HG02970 (cell line): ENCODE data around the gene INSC.

Experiments used
- ATAC-seq: cut with Tn5 transposase; IDR thresholded peaks from one replicate; pipeline ENCODE4 v1.9.1; 2021; ENCODE audit warnings: mild to moderate bottlenecking, moderate library complexity, moderate number of reproducible peaks; ENCODE audit not compliant: unreplicated experiment, low FRiP score

INSC gene

GRCh38 chr11:15178214-15178613, 63.5 kb downstream of the INSC start:
- no peak for ATAC-seq

DNA sequence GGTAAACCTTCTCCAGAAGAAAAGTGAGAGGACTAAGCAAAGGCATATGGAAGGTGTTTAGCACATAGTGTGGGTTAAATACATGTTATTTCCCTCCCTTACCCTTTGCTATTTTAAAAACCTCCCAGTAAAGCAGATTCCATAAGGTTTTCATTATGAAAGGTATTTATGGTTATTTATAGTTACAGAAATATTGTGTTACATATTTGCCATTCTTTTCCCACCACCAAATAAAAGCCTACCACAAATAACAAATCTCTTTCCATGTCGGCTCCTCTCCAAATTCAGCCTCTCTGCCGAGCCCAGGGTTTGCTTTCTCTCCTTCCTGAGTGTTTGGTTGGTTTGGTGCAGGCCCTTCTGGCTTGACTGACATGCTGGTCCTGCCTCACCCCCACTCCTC, 64.4 kb downstream of the INSC start:
- no peak for ATAC-seq

DNA sequence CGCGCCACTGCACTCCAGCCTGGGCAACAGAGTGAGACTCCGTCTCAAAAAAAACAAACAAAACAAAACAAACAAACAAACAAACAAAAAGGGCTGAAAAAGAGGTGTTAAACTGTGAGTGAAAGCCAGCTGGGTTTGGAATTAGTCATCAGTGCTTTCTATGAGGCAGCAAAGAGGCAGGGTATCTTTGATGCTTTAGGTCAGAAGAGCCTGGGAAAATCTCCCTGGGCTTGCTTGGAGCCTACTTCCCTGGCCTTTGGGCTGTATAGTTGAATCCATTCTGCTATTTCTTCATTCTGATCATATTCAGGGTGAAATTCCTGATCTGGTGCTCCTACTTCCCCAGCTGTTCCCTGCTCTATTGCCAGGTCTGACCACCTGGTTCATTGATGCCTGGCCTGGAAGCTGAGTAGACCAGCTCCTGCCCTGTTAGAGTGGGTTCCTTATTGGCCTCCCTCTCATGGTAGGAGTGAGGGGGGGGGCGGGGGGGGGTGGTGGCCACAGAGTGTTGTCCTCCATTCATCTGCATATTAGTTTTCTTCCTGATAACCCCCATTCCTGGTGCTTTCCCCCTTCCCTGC, 65.6 kb downstream of the INSC start:
- ATAC-seq: no peak

- no peak for ATAC-seq
Measured at GRCh38 chr11:15182372-15182771, 67.6 kb downstream of the INSC start.

- ATAC-seq: no peak
Measured at GRCh38 chr11:15185021-15185420, 70.3 kb downstream of the INSC start.

DNA sequence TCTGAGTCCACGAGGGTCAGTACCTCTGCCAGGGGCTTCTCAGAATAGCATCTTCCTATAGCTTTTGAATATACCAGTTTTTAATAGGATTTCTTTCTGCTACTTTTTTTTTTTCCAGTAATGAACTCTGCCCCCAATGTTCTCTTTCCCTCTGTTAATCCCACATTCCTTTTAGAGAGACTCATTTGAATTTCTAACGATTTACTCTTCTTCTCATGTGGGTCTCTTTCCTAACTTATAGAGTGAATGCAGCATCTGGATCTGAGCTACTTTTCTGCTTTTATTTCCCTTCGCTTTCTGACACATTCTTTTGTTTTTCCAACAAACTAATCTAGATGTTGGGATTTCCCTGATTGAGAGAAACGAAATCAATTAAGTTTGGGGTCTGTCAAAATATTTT, 71.4 kb downstream of the INSC start:
- no peak for ATAC-seq

DNA sequence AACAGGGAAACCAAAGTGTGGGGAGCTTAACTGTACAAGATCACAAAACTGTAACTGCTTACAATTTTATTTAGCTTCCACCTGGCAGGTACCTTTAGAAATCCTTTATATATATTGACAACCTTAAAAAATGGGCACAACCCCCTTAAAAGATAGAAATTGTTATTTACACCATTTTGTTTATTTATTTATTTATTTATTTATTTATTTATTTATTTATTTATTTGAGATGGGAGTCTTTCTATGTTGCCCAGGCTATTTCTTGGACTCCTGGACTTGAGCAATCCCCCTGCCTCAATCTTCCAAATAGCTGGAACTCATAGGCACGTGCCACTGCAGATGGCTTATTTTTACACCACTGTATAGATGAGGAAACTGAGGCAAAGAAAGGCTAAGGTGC, 74.5 kb downstream of the INSC start:
- no peak for ATAC-seq

DNA sequence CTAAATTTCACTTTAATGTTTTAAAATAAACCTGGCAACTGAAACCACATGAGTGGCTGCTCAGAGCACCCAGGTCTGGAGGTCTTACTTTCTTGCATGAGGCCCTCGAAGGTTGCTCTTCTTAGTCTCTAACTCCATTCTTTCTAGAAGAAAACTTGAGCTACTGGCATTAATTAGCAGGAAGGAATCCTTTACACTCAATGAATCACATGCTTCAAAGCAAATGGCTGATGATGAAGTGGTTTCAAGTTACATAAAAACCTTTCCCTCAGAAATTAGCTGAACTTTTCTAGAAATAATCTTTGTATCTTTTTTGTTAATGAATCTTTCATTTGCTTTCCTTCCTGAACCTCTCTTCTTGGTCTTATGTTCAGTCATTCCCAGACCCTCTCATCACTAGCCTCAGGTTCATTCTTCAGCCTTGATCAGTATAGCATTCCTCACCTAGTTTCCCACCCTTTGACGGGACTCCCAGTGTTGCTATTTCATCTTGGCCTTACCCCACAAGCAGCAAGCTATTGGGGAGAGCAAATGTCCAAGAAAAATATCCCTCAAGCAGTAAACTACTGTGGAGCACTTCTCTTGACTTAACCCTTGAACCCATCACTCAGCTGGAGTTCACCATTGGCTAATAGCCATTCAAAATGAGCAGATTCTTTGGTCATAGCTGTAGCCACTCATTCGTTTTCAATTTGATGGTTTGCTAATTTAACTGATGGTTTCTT, 75.1 kb downstream of the INSC start:
- ATAC-seq: no peak

DNA sequence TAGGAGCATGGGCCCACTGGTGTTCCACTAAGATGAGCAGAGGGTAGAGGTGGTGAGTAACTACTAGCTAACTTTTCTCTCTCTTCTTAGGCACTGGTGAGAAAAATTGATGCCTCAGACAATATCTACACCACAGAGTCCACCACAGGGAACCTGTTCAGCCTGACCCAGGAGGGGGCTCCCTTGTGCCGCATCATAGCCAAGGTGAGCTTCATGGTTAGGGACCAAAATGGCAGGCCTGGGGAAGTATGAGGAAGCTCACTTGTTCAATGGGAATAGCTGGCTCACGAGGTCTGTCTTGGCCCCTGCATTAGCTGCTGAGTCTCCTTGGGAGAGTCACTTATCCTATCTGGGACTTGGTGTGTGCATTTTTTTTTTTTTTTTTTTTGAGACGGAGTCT, 75.9 kb downstream of the INSC start:
- ATAC-seq: no peak

- ATAC-seq: no peak
Measured at GRCh38 chr11:15192005-15192556, 77.4 kb downstream of the INSC start.

- no peak for ATAC-seq
Measured at GRCh38 chr11:15194671-15195415, 80.1 kb downstream of the INSC start.

- ATAC-seq: no peak
Measured at GRCh38 chr11:15195454-15196200, 80.9 kb downstream of the INSC start.

DNA sequence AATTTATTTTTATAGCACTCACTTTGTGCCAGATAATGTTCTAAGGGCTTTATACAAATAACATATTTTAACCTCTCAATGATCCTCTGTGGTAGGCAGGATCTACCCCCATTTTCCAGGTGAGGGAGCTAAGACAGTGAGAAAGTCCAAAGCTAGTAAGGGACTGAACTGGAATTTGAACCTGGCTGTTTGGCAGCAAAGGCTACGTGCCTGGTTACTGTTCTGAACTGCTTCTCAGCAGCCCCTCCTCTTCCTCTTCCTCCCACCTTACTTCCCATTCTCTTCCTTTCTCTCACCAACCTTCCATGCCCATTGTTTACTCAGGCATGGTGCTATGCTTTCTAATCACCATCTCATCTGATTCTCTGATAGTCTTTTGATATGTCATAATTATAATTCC, 82.0 kb downstream of the INSC start:
- no peak for ATAC-seq

- ATAC-seq: no peak
Measured at GRCh38 chr11:15197696-15198095, 83.0 kb downstream of the INSC start.

- no peak for ATAC-seq
Measured at GRCh38 chr11:15198284-15198683, 83.6 kb downstream of the INSC start.

- ATAC-seq: no peak
Measured at GRCh38 chr11:15199693-15200092, 85.0 kb downstream of the INSC start.

GRCh38 chr11:15200696-15201095, 86.0 kb downstream of the INSC start:
- ATAC-seq: no peak

- ATAC-seq: no peak
Measured at GRCh38 chr11:15201586-15201985, 86.9 kb downstream of the INSC start.

DNA sequence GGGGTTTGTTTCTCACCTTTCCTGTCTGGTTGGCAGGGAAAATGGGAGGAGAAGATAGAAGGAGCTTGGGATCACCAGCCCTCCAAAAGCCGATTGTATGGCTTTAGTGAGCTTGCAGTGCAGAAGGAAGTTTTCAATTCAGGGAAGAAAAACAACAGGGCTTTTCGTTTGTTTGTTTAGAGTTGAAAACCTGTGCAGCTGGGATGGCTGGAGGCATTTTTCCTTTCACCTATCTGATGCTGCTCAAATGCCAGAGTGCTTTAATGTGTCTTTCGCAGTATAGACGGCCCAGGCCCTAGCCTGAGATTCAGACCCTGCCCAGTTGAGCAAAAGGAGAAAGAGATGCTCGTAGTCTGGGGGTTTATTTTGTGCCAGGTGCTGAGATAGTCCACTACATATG, 87.9 kb downstream of the INSC start:
- ATAC-seq: no peak

- no peak for ATAC-seq
Measured at GRCh38 chr11:15204711-15205110, 90.0 kb downstream of the INSC start.

- no peak for ATAC-seq
Measured at GRCh38 chr11:15206791-15207190, 92.1 kb downstream of the INSC start.
